PC-3 (cell line): ENCODE data around the gene SFTPD. TPM values are rescaled to one million over a fixed set of nuclear protein-coding genes. Genes with fewer than 3 reads are reported as not detected.

Experiments
- total RNA-seq: library from RNA; depleted of rRNA; stranded (reverse); fragments of >200 nt; gene quantifications from 2 replicates; pipeline ENCODE4 v1.2.3, GENCODE V29; 2014; rRNA removed

Gene SFTPD
- total RNA-seq, 1 experiment from 2014 or later, result not detected

Other genes with a start within 250 kb of the SFTPD start
- 0.84 and 1.4 TPM in 2 replicates for gene NUTM2B, start 245.9 kb downstream of the SFTPD start, total RNA-seq
- gene NUTM2E, start 122.4 kb downstream of the SFTPD start, total RNA-seq, result 0.58 TPM in 1 of 2 replicates, not detected in the other
- 53.7 and 68.3 TPM in 2 replicates for gene TMEM254, start 129.6 kb upstream of the SFTPD start, total RNA-seq
- 0.81 and 2.0 TPM in 2 replicates for gene PLAC9, start 183.6 kb upstream of the SFTPD start, total RNA-seq